ENCODE measurements around the gene KAT2A.

The KAT2A gene

DNA sequence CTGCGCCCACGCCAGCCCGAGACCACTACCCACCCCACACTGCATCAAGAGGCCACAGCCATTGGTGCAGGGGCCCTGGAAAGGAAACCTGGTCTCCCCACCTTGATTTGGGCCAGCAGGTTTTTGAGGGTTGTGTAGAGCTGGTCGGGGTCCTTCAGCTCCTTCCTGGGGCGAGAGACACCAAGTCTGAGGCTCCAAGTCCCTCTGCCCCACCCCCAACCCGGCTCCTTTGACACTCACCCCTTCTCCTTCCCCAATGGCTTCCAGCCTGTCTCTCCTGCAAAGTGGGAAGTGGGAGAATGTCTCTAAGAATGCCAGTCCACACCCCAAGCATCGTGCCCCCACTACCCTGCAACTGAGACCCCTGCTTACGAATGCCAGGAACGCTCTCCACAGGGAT, 7.0 kb downstream of the KAT2A start:
- DNase-seq (ENCODE audit: low spot score): no peak

DNA sequence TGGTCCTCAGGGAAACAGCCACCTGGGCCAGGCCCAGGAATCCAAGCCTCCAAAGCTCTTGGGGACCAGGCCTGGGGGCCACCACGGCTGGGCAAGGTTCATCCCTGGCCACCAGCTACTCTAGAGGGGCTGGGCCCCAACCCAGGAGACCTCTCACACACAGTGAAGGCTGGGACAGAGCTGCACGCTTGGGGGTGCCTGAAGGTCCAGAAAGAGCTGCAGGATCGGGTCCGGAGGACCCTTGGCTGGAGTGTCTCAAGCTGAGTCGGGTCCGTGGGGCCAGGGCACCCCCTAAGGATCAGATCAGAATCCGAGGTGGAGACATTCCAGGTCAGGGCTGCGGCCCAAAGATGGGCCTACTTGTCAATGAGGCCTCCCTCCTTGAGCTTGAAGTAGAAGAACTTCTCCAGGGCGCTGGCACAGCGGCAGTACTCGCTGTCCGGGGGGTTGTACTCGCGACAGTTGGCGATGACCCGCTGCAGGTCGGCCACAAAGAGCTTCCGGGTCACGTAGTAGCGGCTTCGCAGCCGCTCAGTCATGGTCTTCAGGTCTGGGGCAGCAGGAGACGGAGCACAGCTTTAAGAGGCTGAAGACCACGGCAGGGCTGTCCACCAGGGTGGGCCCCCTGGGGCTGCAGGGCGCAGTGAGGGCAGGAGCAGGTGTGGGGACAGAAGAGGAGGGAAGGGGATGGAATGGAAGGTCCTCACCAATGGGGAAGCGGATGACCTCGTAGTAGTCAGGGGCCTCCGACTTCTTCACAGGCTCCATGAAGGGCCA, 7.7 kb downstream of the KAT2A start:
- no peak for DNase-seq (ENCODE audit: low spot score)

DNA sequence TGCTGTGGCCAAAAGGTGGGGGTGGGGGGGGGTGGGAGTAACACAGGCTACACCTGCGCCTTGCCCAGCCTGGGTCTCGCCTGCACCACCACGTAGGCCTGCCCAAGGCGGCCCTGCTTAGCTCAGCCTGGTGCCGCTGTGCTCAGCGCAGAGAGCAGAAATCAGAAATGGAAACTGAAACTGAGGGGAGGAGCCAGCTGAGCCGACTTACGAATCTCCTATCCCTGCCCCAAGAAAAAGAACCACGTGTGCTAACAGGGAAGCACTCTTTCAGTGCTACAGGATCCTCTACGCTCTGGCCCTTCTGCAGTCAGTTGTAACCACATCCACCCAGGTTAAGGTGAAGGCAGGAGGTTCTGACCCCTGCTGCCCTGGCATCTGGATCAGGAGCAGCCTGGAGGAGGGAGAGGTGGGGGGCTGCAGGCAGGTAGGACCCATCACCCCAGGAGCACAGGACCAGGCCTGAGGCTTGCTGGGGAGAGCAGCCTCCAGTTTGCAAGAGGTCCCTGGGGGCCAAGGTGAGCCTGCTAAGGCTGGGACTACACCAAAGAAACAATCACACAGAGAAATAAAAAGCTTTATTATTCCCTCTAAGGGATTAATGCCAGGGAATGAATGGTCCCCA, 8.5 kb downstream of the KAT2A start, which contains the start of gene DHX58:
DHX58 (minus strand) TSS at position 163 of the 625 bp plus-strand sequence. CDS start 822 bp downstream, outside the sequence.
- DNase-seq (ENCODE audit: low spot score): peak; percentile 91

DNA sequence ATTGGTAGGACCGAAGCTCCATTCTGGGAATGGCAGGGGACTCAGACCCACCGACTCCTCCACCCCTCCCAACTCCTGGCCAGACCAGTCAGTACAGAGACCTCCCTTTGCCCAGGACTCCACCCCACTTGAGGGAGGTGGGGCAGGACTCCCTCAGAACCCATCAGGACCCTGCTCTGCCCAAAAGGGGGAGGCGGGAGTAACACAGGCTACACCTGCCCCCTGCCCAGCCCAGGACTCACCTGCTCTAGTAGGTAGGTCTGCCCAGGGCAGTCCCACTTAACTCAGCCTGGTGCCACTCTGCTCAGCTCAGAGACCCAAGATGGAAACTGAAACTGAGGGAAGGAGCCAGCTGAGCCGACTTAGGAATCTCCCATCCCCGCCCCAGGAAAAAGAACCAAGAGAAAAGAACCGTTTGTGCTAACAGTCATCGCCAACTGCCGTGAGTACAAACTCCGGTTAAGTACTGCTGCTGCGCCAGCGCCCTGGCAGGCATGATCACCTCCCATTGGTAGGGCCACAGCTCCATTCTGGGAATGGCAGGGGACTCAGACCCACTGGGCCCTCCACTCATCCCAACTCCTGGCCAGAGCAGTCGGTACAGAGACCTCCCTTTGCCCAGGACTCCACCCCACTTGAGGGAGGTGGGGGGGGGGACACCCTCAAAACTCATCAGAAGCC, 9.2 kb downstream of the KAT2A start:
- DNase-seq (ENCODE audit: low spot score): no peak

DNA sequence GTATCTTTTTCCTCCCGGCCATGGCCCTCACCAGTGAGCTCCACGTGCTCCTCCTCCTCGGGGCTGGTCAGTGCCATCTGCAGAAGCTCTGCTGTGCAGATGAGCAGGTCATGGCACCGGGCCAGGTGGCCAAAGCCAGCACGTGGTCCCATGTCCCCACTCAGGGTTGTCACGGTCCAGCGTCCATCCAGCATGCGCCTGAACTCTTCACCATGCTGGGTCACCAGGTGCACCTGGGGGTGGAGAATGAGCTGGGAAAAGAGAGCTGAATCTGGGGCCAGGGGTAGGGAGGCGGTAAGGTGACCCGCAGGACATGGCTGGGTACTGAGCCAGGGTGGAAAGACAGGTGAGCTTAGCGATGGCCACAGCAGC, 9.9 kb downstream of the KAT2A start:
- DNase-seq (ENCODE audit: low spot score): no peak

DNA sequence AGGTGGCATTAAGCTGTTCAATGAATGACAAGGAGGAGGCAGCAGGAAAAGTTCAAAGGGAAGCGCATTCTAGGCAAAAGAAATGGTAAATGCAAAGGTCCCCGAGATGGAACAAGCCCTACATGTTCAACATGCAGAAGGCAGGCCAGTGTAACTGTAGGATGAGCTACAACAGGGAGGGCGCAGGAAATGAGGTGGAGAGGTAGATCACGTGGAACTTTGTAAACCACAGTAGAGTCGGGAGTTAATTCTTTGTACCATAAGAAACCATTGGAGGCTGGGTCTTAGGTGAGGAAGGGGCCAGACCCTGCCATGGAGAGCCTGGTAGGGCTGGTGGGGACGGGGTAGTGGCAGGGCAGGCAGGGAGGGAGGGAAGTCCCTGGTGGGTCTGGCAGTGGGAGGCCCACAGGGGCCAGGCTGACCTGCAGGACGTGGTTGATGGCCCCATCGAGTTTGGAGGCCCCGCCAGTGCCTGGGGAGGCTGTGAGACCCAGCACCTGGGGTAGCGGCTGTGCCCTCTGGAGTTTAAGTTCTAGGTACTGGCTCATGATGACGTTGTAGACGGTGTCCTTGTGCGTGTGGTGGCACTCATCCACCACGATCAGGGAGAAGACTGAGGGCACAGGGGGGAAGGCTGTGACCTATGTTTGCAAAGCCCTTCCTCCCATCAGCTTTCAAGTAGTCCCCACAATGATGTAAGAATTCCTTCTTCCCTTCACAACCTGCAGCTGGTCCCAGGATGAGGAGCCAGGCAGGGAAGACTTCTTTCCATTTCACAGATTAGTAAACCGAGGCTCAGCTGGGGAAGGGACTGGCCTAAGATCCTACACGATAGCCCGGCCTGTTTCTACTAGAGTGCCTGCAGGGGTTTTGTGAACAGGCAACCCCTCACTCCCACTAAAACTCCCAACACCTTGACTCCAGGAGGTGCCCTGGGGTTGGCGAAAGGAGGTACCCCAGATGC, 10.6 kb downstream of the KAT2A start:
- no peak for DNase-seq (ENCODE audit: low spot score)

DNA sequence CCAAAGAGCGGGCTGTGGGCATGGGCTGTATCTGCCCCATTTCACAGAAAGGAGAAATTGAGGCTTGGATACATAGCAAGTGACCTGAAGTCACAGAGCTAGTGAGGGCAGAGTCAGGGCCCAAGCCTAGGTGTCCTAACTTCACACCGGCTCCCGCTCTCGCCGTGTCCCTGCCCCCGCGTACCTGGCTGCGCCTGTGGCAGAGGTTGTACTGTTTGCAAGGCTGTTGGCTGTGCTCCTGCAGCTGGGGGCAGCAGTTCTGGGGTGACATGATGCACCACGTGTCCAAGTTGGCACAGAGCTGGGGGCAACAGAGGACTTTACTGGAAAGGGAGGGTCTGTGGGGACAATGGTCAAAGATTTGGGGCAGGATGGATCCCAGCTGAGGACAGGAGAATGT, 12.1 kb downstream of the KAT2A start:
- DNase-seq (ENCODE audit: low spot score): no peak

DNA sequence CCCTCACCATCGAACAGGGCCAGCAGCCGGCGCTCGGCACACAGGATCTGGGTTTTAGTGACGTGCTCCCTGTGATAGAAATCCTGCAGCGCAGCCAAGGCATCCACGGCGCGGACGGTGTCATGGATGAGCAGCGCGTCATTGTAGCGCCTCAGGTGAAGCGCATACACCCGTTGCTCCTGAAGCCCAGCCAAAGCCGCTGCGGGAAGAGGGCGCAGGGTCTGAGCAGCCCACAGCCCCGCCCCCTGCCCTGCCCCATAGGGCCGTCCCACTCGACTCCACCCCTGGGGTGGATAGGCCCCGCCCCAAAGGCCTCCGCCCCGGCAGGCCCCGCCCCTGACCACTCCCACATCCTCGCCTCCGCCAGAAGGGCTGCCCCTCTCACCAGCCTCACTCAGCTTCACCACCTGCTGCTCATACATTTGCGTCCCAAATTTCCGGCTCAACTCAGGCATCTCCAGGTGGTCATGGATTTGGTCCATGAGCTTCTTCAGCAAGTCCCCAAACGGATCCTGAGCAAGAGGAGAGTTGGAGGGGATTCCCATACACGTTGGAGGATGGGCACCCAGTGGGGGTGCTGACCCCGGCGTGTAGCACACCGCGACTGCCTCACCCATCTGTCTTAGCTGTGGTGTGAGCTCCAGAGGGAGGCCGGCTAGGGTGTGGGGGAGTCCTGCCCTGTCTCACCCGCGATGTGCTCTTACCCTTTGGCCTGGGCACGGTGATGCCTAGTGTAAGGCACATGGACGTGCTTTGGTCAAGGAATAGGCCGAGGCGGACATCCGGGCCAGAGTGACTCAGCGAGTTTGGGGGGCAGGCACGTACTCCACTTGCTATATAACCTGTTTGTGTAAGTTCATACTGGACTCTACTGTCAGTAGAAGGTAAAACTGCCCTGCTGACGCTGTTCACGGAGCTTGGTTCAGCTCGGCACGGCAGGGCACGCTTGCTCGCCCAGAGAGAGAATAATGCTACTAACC, 13.3 kb downstream of the KAT2A start:
- peak; percentile 99 for DNase-seq (ENCODE audit: low spot score)

DNA sequence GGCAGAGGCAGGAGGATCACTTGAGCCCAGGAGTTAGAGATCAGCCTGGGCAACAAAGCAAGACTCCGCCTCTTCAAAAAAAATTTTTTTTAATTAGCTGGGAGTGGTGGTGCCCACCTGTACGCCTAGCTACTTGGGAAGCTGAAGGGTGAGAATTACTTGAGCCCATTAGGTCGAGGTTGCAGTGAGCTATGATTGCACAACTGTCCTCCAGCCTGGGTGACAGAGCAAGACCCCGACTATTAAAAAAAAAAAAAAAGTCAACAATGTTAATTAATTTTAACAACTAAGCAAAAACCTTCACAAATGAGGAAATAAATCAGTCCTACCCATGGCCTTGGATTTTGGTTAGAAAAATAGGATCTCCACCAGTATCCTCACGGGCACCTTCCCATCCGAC, 14.0 kb downstream of the KAT2A start:
- DNase-seq (ENCODE audit: low spot score): no peak

DNA sequence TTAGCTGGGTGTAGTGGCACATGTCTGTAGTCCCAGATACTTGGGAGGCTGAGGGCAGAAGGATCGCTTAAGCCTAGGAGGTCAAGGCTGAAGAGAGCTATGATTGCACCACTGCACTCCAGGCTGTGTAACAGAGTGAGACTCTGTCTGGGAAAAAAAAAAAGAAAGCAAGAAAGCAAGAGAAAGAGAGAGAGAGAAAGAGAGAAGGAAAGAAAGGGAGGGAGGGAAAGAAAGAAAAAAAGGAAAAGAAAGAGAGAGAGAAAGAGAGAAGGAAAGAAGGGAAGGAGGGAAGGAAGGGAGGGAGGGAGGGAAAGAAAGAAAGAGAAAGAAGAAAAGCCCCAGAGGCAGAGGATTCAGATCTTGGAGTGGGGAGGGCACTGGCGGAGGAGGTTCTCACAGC, 15.2 kb downstream of the KAT2A start:
- DNase-seq (ENCODE audit: low spot score): no peak

DNA sequence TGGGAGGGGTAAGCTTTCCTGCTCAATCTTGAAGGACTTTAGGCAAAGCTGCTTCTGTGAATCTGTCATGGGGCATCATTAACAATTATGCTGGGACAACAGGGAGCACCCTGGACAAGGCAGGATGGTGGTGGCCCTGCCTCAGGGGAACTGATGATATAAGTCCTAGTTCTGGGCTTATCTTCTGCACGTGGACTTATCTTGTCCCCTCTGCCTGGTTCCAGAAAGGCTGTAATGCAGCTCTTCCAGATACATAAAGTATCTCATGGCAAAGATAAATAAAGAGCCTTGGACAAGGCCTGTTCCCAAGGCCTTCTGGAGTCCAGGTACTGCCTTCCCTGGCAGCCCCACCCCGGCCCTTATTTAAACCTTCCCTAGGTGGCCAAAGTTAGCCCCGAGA, 16.9 kb downstream of the KAT2A start:
- no peak for DNase-seq (ENCODE audit: low spot score)

DNA sequence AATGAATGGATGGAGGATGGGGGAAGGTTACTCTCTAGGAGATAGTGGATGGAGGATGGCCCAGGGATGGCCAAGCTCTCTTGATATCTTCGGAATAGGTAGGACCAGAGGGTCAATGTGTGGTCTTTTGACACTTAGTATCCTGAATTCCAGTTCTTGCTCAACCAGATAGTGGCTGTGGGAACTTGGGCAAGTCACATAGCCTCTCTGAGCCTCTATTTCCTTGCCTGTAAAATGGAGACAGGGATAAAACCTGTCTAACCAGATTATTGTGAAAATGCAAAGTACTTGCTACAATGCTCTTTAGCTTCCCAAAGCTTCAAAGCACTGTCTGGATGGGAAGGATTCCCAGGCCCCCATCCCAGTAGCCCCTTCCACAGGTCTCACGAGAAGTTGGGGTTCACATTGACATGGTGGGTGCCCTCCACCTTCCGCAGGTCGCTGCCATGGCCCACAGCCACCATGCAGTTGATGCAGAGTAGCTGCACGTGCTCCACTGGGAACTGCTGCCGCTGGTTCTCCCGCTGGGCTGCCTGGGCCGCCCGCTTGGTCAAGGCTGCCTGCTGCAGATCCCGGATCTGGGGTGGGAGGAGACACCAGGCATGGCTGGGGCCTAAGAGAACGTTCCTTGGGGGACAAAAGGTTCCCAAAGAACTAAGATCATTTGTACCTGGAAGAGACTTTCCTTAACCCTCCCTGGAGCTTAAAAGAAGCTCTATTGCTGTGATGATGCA, 17.8 kb downstream of the KAT2A start:
- DNase-seq (ENCODE audit: low spot score): no peak

DNA sequence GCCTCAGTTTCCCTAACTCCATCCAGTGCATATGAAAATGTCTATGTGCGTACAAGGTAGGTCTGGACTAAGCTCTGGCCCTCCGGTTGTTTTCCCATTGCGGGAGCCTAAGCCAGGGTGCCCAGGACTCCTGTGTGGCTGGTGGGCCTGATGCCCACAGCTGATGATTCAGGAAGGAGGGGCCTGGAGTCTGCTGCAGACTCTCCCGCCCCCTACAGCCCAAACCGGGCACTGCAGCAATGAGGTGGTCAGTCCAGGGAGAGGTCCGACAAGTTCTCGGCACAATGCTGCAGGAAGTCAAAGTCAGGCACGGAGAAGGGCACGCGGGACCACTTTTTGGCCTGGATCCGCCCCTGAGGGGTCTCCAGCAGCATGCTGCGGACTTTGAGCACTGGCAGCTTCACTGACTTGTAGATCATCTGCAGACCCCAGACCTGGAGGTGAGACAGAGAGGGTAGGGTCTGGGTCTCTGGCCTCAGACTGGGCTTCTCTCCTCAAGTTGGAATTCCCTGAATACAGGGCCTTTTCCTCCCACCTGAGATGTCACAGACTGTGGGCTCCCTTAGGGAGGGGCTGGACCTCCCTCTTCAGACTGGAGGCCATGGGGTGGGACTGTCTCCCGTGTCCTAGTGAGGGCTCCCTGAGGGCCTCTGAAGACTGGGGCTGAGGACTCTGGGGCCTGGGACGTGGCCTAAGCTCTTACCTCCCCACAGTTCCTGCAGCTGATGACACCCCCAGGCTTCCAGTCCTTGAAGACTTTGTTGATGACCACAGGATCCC, 19.5 kb downstream of the KAT2A start:
- DNase-seq (ENCODE audit: low spot score): peak; percentile 73

DNA sequence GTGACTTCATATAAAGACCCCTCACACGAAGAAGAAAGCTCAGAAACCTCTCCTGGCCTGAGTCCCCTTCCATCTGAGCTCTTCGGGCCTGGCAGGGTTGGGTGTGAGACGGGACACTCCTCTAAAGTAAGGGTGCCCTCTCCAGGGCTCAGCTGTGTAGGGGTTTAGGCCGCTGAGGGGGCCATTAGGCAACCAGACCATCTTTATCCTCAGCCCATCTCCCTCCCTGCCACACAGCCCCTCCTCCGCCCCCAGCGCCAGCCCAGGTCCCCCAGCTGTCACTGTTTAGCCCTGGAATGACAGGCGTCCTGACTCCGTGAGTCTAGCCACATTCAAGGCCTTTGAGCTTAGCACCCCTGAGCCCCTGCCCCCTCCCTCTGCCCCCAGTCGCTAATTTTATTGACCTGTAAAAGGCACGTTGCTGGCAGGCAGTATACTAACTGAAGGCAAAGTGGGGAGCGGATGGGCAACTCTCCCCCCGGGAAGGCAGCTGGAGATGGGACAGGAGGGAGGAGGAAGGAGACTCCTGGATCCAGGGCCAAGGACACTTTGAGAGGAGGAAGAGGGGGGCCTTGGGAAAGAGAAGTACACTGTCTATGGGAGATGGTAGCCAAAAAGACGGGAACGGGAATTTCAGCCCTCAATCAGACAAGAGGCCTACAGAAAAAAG, 22.3 kb downstream of the KAT2A start:
- DNase-seq (ENCODE audit: low spot score): no peak

DNA sequence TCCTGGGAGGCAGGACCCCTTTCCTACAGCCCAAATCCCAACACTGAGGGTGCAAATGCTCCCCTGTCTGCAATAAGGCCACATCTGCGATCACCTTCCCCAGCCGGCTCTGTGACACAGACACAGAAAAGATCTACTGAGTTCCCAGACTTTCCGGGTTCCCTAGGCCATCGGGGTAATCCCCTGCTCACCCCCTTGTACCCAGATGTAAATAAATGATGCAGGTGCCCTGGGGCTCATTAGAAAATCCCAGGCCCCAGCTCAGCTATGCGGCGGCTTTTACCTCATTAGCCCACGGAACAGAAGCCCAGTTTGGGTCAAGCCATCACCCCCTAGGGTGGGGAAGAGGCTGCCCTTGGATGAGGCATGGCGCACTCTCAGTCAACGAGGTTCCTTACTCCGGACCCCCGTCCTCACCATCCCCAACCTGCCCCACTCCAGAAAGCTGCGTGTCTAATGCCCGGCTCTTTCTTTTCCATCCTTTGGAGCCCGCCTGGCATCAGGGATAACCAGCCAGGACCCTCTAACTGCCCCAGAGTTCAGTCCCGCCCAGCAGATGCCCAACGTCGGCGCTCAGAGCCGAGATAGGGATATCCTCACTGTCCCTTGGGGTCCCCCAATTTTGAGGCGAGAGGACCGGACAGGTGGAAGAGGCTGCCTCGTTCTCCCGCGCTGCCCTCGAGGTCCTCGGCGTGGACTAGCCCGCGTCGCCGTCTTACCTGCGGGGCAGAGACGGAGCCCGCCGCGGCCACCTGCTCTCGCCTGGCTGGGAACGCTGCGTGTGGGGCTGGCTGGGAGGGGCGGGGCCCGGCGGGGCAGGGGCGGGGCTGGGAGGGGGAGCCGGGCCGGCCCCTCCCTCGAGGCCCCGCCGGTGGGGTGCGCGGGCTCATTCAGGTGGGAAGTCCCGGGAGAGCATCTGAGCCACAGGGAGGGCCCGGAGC, 23.2 kb downstream of the KAT2A start, which contains the start of gene ZNF385C:
ZNF385C (minus strand) TSS at position 783 of the 941 bp plus-strand sequence. CDS start 35,417 bp downstream, outside the sequence.
- DNase-seq (ENCODE audit: low spot score): peak; percentile 69

DNA sequence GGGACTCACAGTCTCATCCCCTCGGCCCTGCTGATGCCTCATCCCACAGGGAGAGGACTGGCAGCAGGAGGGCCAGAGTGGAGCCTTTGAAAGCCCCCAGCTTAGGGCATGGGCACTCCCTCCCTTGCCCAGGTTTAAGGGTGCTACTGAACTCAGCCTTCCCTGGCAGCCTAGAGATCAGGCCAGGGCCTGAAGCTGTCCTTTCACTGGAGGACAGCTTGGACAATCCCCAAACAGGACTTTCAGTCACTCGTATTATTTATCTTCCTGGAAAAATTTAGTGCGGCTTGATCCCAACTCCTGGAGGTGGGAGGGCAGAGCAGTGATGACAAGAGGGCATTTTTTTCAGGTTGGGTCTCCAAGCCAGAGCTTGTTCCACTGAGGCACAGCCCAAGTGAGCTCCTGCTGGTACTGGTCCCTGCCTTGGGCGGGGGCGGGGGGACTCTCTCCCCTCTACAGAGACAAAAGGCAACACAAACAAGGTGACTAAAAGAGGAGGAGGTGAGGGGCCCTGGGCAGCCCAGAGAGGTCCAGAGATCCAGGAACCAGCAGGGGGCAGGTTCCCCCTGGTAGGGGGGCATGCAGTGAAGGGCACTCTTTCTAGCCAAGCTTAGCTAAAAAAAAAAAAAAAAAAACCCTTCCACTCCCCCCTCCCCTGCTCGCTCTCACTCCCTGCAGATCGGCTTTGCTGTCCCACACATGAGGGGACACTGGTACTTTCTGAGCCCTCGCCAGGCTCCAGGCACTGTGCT, 24.6 kb downstream of the KAT2A start:
- DNase-seq (ENCODE audit: low spot score): no peak

All from germinal center (tissue), 1 donor.